Central memory CD8-positive, alpha-beta T cell (primary cell): ENCODE results near the gene DSCAM.

Experiments used
- ATAC-seq: fragments of 150-1000 bp; cut with Tn5 transposase; replicated peaks from 2 replicates; pipeline ENCODE4 v1.10.0; 2022; ENCODE audit warnings: mild to moderate bottlenecking, moderate FRiP score, moderate number of reproducible peaks; ENCODE audit not compliant: poor library complexity, severe bottlenecking; ENCODE audit errors: extremely low read depth
- DNase-seq, 2 donors: peaks; one replicate each; pipeline ENCODE4 v3.0.0; 2021; ENCODE audit warnings: low spot score in 2 of 2
- H3K27ac Mint-ChIP-seq: one replicate; pipeline ENCODE4 v1.8.0; 2022; ENCODE audit warnings: low read depth, mild to moderate bottlenecking, moderate library complexity, mixed read lengths
- H3K27me3 Mint-ChIP-seq: one replicate; pipeline ENCODE4 v1.8.0; 2022; ENCODE audit warnings: mixed read lengths
- H3K36me3 Mint-ChIP-seq: one replicate; pipeline ENCODE4 v1.8.0; 2022; ENCODE audit warnings: mild to moderate bottlenecking, moderate library complexity, mixed read lengths; ENCODE audit not compliant: insufficient read depth
- H3K4me1 Mint-ChIP-seq: one replicate; pipeline ENCODE4 v1.8.0; 2022; ENCODE audit warnings: mixed read lengths
- H3K4me3 Mint-ChIP-seq: one replicate; pipeline ENCODE4 v1.8.0; 2022; ENCODE audit warnings: mild to moderate bottlenecking, moderate library complexity, mixed read lengths
- H3K9me3 Mint-ChIP-seq: one replicate; pipeline ENCODE4 v1.8.0; 2022; ENCODE audit warnings: mixed read lengths

DSCAM gene

GRCh38 chr21:40379881-40380810 is 466.8 kb downstream of the DSCAM start:
- DNase-seq (no peak), ATAC-seq (no peak)
- Mint-ChIP-seq H3K27ac (no peak overlapping the region), H3K27me3 (no peaks in the 10 kb centered on the region), H3K4me3 (no peak overlapping the region), H3K9me3 (peaks cover 31% of the 10 kb centered on the region), H3K36me3 (no peaks in the 10 kb centered on the region), H3K4me1 (no peaks in the 10 kb centered on the region)

- H3K9me3 Mint-ChIP-seq: peaks cover 24% of the 10 kb centered on the region
- no peak for DNase-seq
- no peak overlapping the region for H3K4me3 Mint-ChIP-seq
- no peak for ATAC-seq
- H3K4me1 Mint-ChIP-seq: no peaks in the 10 kb centered on the region
- no peaks in the 10 kb centered on the region for H3K27me3 Mint-ChIP-seq
- no peaks in the 10 kb centered on the region for H3K36me3 Mint-ChIP-seq
- H3K27ac Mint-ChIP-seq: no peak overlapping the region
Measured at GRCh38 chr21:40377135-40377534, 469.8 kb downstream of the DSCAM start.

GRCh38 chr21:40373761-40374160 is 473.2 kb downstream of the DSCAM start:
- Mint-ChIP-seq H3K9me3 (peaks cover 19% of the 10 kb centered on the region), H3K36me3 (no peaks in the 10 kb centered on the region), H3K27ac (no peak overlapping the region), H3K4me3 (no peak overlapping the region), H3K4me1 (no peaks in the 10 kb centered on the region), H3K27me3 (no peaks in the 10 kb centered on the region)
- ATAC-seq: no peak
- no peak for DNase-seq

- Mint-ChIP-seq H3K27ac (no peak overlapping the region), H3K4me3 (no peak overlapping the region), H3K9me3 (peaks cover 17% of the 10 kb centered on the region), H3K27me3 (no peaks in the 10 kb centered on the region), H3K4me1 (no peaks in the 10 kb centered on the region), H3K36me3 (no peaks in the 10 kb centered on the region)
- DNase-seq (no peak), ATAC-seq (no peak)
Measured at GRCh38 chr21:40372506-40372905, 474.5 kb downstream of the DSCAM start.

- peaks cover 20% of the 10 kb centered on the region for H3K9me3 Mint-ChIP-seq
- H3K27ac Mint-ChIP-seq: no peak overlapping the region
- H3K36me3 Mint-ChIP-seq: no peaks in the 10 kb centered on the region
- no peak for ATAC-seq
- no peaks in the 10 kb centered on the region for H3K4me1 Mint-ChIP-seq
- no peak for DNase-seq
- H3K27me3 Mint-ChIP-seq: no peaks in the 10 kb centered on the region
- no peak overlapping the region for H3K4me3 Mint-ChIP-seq
Measured at GRCh38 chr21:40371329-40371728, 475.6 kb downstream of the DSCAM start.

GRCh38 chr21:40356644-40357043 is 490.3 kb downstream of the DSCAM start:
- Mint-ChIP-seq H3K4me1 (no peaks in the 10 kb centered on the region), H3K27ac (no peak overlapping the region), H3K36me3 (no peaks in the 10 kb centered on the region), H3K4me3 (no peak overlapping the region), H3K9me3 (peaks cover 20% of the 10 kb centered on the region), H3K27me3 (no peaks in the 10 kb centered on the region)
- DNase-seq: no peak
- ATAC-seq: no peak

- DNase-seq (no peak), ATAC-seq (no peak)
- Mint-ChIP-seq H3K4me1 (no peaks in the 10 kb centered on the region), H3K27ac (no peak overlapping the region), H3K9me3 (peaks cover 31% of the 10 kb centered on the region), H3K27me3 (no peaks in the 10 kb centered on the region), H3K36me3 (no peaks in the 10 kb centered on the region), H3K4me3 (no peak overlapping the region)
Measured at GRCh38 chr21:40355076-40355475, 491.9 kb downstream of the DSCAM start.

- H3K27me3 Mint-ChIP-seq: no peaks in the 10 kb centered on the region
- DNase-seq: no peak
- H3K27ac Mint-ChIP-seq: no peak overlapping the region
- no peaks in the 10 kb centered on the region for H3K4me1 Mint-ChIP-seq
- peaks cover 28% of the 10 kb centered on the region for H3K9me3 Mint-ChIP-seq
- ATAC-seq: no peak
- no peaks in the 10 kb centered on the region for H3K36me3 Mint-ChIP-seq
- no peak overlapping the region for H3K4me3 Mint-ChIP-seq
Measured at GRCh38 chr21:40351006-40351405, 496.0 kb downstream of the DSCAM start.

- no peaks in the 10 kb centered on the region for H3K4me1 Mint-ChIP-seq
- H3K27ac Mint-ChIP-seq: no peak overlapping the region
- ATAC-seq (no peak), DNase-seq (no peak)
- H3K4me3 Mint-ChIP-seq: no peak overlapping the region
- no peaks in the 10 kb centered on the region for H3K36me3 Mint-ChIP-seq
- H3K27me3 Mint-ChIP-seq: no peaks in the 10 kb centered on the region
- peaks cover 27% of the 10 kb centered on the region for H3K9me3 Mint-ChIP-seq
Measured at GRCh38 chr21:40349591-40349990, 497.4 kb downstream of the DSCAM start.

- H3K27ac Mint-ChIP-seq: no peak overlapping the region
- no peaks in the 10 kb centered on the region for H3K27me3 Mint-ChIP-seq
- no peak overlapping the region for H3K4me3 Mint-ChIP-seq
- DNase-seq (no peak), ATAC-seq (no peak)
- no peaks in the 10 kb centered on the region for H3K36me3 Mint-ChIP-seq
- H3K9me3 Mint-ChIP-seq: peaks cover 16% of the 10 kb centered on the region
- H3K4me1 Mint-ChIP-seq: no peaks in the 10 kb centered on the region
Measured at GRCh38 chr21:40345711-40346321, 501.1 kb downstream of the DSCAM start.

GRCh38 chr21:40340357-40340756 is 506.6 kb downstream of the DSCAM start:
- ATAC-seq (no peak), DNase-seq (no peak)
- Mint-ChIP-seq H3K9me3 (peaks cover 11% of the 10 kb centered on the region), H3K27ac (no peak overlapping the region), H3K4me3 (no peak overlapping the region), H3K4me1 (no peaks in the 10 kb centered on the region), H3K36me3 (no peaks in the 10 kb centered on the region), H3K27me3 (no peaks in the 10 kb centered on the region)

- DNase-seq (no peak), ATAC-seq (no peak)
- Mint-ChIP-seq H3K9me3 (peaks cover 15% of the 10 kb centered on the region), H3K27me3 (no peaks in the 10 kb centered on the region), H3K4me1 (no peaks in the 10 kb centered on the region), H3K36me3 (no peaks in the 10 kb centered on the region), H3K4me3 (no peak overlapping the region), H3K27ac (no peak overlapping the region)
Measured at GRCh38 chr21:40339050-40339449, 507.9 kb downstream of the DSCAM start.

GRCh38 chr21:40337981-40338380 is 509.0 kb downstream of the DSCAM start:
- Mint-ChIP-seq H3K27me3 (no peaks in the 10 kb centered on the region), H3K4me3 (no peak overlapping the region), H3K9me3 (peaks cover 15% of the 10 kb centered on the region), H3K27ac (no peak overlapping the region), H3K36me3 (no peaks in the 10 kb centered on the region), H3K4me1 (no peaks in the 10 kb centered on the region)
- DNase-seq: no peak
- ATAC-seq: no peak
